Muscle of leg (tissue), 11 donors: Measurements from ENCODE around the gene CRYBG1. TPM values are rescaled to one million over a fixed set of nuclear protein-coding genes. Genes with fewer than 3 reads are reported as not detected.
"Not testable (repeated sequence)": the region's sequence is repeated elsewhere in the genome, so short reads cannot be mapped to it uniquely, and the experiment has no call there.

Source experiments
- DNase-seq: peaks from one replicate; pipeline ENCODE4 v3.0.0; 2013
- H3K27ac ChIP-seq: one replicate; pipeline ENCODE4 v1.5.1; 2013; ENCODE audit warnings: mild to moderate bottlenecking, low read length, control low read depth
- H3K27me3 ChIP-seq: one replicate; pipeline ENCODE4 v1.6.1; 2013; ENCODE audit warnings: low read length; ENCODE audit not compliant: control insufficient read depth, insufficient read depth
- H3K36me3 ChIP-seq: one replicate; pipeline ENCODE4 v1.6.1; 2013; ENCODE audit warnings: low read length; ENCODE audit not compliant: control insufficient read depth, insufficient read depth
- H3K4me1 ChIP-seq: one replicate; pipeline ENCODE4 v1.6.1; 2013; ENCODE audit warnings: low read length; ENCODE audit not compliant: control insufficient read depth, insufficient read depth
- H3K4me3 ChIP-seq: one replicate; pipeline ENCODE4 v1.5.1; 2013; ENCODE audit warnings: low read length, control low read depth
- H3K9me3 ChIP-seq: replicated peaks from 2 replicates; pipeline ENCODE4 v1.6.1; 2013; ENCODE audit warnings: low read depth, low read length; ENCODE audit not compliant: control insufficient read depth
- WGBS: methylation state at CpG from one replicate; pipeline ENCODE4 v1.1.5; 2013; ENCODE audit warnings: missing lambda C conversion rate; ENCODE audit not compliant: insufficient coverage; 5-methylcytosine and 5-hydroxymethylcytosine counted together
- polyA plus RNA-seq, 8 donors: library from polyadenylated mRNA; unstranded; fragments of 120-200 nt; gene quantifications; one replicate each; pipeline versions ENCODE4 v1.2.1 to v1.2.3, GENCODE V29; 2013; ENCODE audit warnings: inconsistent platforms in 1 of 8, low replicate concordance in 1 of 8; ENCODE audit not compliant: insufficient read length in 8 of 8, insufficient read depth in 1 of 8
- total RNA-seq: library from RNA; stranded (reverse); fragments of 120-200 nt; gene quantifications from one replicate; pipeline ENCODE4 v1.2.4, GENCODE V29; 2013

CRYBG1 gene
- total and polyA plus RNA-seq, 9 donors = 1.9 to 5.4 (median 2.3) TPM

DNA sequence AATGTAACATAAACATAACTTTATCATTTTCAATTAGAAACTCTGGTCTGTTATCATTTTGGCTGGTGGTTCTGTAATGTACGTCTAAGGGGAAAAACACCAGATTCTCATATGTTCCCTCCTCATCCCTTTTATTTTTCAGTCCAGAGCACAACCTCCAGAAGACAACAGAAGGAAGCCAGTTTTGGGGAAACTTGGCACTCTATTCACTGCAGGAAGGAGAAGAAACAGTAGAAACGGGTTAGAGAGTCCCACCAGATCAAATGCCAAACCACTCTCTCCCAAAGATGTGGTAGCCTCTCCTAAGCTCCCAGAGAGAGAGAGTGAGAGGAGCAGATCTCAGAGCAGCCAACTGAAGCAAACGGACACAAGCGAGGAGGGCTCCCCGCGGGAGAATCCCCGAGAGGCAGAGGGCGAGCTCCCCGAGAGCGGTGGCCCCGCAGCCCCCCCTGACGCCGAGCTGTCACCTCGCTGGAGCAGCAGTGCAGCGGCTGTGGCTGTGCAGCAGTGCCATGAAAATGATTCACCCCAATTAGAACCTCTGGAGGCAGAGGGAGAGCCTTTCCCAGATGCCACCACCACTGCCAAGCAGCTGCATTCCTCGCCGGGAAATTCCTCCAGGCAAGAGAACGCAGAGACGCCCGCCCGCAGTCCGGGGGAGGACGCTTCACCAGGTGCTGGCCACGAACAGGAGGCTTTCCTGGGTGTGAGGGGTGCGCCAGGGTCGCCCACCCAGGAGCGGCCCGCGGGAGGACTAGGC is 151.0 kb downstream of the CRYBG1 start:
- H3K4me1 ChIP-seq = peaks cover 25% of the 10 kb centered on the region
- DNase-seq = peak; percentile 16
- peak overlapping the region; percentile 72 for H3K27ac ChIP-seq
- peak overlapping the region; percentile 62 for H3K4me3 ChIP-seq
- no peaks in the 10 kb centered on the region for H3K9me3 ChIP-seq
- 2% methylated on average over 25 of the region's 29 CpGs for WGBS
- H3K27me3 ChIP-seq = peaks cover 63% of the 10 kb centered on the region
- H3K36me3 ChIP-seq = no peaks in the 10 kb centered on the region

DNA sequence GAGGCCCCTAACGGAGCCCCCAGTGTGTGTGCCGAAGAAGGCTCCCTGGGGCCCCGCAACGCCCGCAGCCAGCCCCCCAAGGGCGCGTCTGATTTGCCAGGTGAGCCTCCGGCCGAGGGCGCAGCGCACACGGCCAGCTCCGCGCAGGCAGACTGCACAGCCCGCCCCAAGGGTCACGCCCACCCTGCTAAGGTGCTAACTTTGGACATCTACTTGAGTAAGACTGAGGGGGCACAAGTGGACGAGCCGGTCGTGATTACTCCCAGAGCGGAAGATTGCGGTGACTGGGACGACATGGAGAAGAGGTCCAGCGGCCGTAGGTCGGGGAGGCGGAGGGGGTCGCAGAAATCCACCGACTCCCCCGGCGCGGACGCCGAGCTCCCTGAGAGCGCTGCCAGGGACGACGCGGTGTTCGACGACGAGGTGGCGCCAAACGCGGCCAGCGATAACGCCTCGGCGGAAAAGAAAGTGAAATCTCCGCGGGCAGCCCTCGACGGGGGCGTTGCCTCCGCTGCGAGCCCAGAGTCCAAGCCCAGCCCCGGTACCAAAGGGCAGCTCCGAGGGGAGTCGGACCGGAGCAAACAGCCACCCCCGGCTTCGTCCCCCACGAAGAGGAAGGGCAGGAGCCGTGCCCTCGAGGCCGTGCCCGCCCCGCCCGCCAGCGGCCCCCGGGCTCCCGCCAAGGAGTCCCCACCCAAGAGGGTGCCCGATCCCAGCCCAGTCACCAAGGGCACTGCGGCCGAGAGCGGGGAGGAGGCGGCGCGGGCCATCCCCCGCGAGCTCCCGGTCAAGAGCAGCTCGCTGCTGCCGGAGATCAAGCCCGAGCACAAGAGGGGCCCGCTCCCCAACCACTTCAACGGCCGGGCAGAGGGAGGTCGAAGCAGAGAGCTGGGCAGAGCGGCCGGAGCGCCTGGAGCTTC is 151.8 kb downstream of the CRYBG1 start:
- under 1% methylated on average over 89 of the region's 90 CpGs for WGBS

DNA sequence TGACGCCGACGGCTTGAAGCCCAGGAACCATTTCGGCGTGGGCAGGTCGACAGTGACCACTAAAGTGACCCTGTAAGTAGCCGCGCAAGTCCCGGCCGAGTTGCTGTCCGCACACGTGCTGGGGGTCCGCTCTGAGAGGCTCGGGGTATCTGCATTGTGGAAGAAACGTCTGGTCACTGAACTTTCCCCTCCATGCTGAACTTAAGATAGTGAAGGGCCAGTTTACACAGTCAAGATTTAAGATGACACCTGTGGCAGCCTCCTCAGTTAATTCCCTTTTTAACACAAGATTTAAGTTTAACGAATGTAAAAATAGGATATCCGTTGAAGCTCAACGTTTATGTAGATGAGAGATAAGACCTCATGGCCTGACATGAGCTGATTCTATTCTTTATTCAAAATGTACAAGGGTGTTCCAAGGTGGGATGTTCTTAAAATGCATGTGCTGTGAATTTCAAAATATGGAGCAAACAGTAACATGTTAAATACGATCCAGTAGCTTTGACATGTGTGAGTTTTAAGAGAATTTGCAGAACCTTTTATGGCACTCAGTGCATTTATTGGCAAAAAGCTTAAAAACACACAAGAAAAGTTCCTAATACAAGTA is 152.6 kb downstream of the CRYBG1 start:
- Histone ChIP-seq H3K36me3 (no peaks in the 10 kb centered on the region), H3K9me3 (no peaks in the 10 kb centered on the region), H3K27me3 (peaks cover 52% of the 10 kb centered on the region), H3K4me1 (peaks cover 25% of the 10 kb centered on the region), H3K27ac (peak overlapping the region; percentile 72), H3K4me3 (peak overlapping the region; percentile 62)
- DNase-seq = no peak
- WGBS = 4% methylated on average over 13 of the region's 19 CpGs

More for the DNA sequence above, 151.8 kb downstream of the CRYBG1 start:
- DNase-seq = peak; percentile 62
- no peaks in the 10 kb centered on the region for H3K9me3 ChIP-seq
- peak overlapping the region; percentile 62 for H3K4me3 ChIP-seq
- peak overlapping the region; percentile 72 for H3K27ac ChIP-seq
- no peaks in the 10 kb centered on the region for H3K36me3 ChIP-seq
- peaks cover 59% of the 10 kb centered on the region for H3K27me3 ChIP-seq
- peaks cover 25% of the 10 kb centered on the region for H3K4me1 ChIP-seq

DNA sequence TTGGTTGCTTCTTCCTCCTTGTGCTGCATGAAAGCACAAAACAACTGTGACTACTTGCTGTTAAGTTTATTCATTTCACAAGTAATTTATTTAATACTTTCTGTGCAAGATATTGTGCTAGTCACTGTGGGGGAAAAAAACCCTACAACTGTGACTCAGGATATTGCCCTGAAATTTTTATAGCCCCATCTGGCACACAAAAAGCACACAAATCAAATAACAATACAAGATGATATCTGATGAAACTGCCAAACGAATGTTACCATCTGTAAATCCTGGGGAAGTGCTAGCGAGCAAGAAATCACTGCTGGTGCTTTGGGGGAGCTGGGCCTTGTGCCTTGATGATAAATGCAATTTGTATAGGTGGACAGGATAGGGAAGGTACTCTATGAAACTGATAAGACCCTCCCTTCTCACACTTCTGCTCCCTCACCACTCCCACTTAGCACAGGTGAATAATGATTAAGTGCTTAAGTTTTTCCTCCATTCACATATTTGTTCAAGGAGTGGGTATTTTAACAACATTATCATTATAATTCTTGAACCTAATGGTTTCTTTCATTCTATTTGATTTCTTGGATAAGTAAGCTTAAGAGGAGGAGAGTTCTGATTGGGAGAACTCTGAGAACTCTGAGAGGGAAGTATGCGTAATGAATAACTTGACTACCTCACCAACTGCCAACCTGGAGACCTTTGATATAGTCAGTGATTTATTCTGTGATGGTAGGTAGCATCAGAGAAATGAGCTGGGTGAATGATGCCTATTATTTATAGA is 153.5 kb downstream of the CRYBG1 start:
- H3K9me3 ChIP-seq = no peaks in the 10 kb centered on the region
- H3K4me1 ChIP-seq = peaks cover 25% of the 10 kb centered on the region
- DNase-seq = no peak
- H3K27me3 ChIP-seq = peaks cover 43% of the 10 kb centered on the region
- H3K36me3 ChIP-seq = no peaks in the 10 kb centered on the region
- WGBS = no CpG with 5 or more reads among the region's 3 CpGs
- H3K4me3 ChIP-seq = no peak overlapping the region
- peak overlapping the region; percentile 20 for H3K27ac ChIP-seq

DNA sequence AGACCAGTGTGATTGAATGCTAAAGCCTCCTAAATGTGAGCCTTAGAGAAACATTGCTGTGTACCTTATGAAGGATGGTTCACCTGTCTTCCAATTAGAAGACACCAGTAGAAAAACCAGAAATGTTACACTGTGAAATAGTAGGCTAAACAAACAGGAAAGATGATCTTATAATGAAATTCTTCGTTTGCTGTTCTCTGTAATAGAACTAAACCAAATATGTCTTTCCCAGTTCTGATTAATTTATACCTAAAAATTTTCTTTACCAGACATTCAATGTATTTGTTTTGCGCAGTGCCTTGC is 154.0 kb downstream of the CRYBG1 start:
- H3K27me3 ChIP-seq = peaks cover 39% of the 10 kb centered on the region
- no peak for DNase-seq
- H3K4me3 ChIP-seq = no peak overlapping the region
- no peaks in the 10 kb centered on the region for H3K9me3 ChIP-seq
- no CpG with 5 or more reads among the region's 2 CpGs for WGBS
- H3K4me1 ChIP-seq = peaks cover 25% of the 10 kb centered on the region
- no peaks in the 10 kb centered on the region for H3K36me3 ChIP-seq
- no peak overlapping the region for H3K27ac ChIP-seq

DNA sequence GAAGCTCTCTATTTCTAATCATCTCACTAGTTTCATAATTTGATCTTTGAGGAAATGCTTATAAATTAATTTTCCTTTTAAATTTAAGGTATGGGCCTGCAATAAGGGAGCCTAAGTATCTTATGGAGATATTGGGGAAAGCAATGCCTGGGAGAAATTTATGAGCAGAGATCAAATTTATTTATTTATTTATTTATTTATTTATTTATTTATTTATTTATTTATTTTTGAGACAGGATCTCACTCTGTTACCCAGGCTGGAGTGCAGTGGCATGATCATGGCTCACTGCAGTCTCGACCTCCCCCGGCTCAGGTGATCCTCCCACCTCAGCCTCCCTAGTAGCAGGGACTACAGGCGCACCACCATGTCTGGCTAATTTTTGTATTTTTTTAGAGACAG is 155.1 kb downstream of the CRYBG1 start:
- Histone ChIP-seq H3K27me3 (peaks cover 32% of the 10 kb centered on the region), H3K4me1 (peaks cover 17% of the 10 kb centered on the region)
- H3K4me3 ChIP-seq, H3K9me3 ChIP-seq, DNase-seq, H3K36me3 ChIP-seq, H3K27ac ChIP-seq: not testable (repeated sequence)
- WGBS = 83% methylated on average over 1 of the region's 3 CpGs

DNA sequence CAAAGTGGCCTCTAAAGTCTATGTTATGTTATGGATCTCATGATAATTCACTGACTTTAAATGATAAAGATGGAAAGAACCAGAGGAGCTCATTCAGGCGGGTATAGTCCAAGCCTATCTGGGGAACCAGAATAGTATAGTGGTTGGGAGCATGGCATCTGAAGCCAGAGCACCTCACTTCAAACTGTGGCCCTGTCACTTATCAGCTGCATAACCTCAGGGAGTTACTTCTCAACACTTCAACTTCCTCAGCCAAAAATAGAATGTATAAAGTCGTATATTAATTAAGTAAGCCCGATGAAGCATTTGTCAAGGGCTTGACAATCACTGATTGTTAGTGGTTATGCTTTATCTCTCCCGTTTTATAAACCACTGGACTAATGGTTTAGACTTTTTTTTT is 156.1 kb downstream of the CRYBG1 start:
- DNase-seq = no peak
- no CpG with 5 or more reads among the region's 4 CpGs for WGBS
- Histone ChIP-seq H3K27me3 (peaks cover 24% of the 10 kb centered on the region), H3K4me3 (no peak overlapping the region), H3K9me3 (no peaks in the 10 kb centered on the region), H3K27ac (no peak overlapping the region), H3K36me3 (no peaks in the 10 kb centered on the region), H3K4me1 (peaks cover 13% of the 10 kb centered on the region)

DNA sequence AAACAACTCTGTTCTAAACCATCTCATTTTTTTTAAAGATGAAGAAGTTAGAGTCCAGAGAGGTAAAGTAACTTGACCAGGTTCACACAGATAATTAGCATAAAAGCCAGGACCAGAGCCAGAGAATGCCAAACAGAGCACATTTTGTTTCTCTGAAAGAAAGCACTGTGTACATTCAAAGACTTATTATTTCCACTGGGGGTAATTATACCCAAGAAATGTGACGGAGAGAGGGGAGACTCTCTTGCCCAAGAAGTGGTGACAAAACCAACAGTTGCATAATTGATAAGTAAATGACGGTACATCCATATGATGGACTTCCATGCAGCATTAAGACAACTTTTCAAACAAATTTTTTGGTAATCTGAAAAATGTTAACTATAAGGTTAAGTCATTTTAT is 157.2 kb downstream of the CRYBG1 start:
- Histone ChIP-seq H3K36me3 (no peaks in the 10 kb centered on the region), H3K27ac (no peak overlapping the region), H3K4me1 (peaks cover 2% of the 10 kb centered on the region), H3K27me3 (peaks cover 13% of the 10 kb centered on the region), H3K9me3 (no peaks in the 10 kb centered on the region), H3K4me3 (no peak overlapping the region)
- DNase-seq = no peak
- WGBS = no CpG with 5 or more reads among the region's 2 CpGs

DNA sequence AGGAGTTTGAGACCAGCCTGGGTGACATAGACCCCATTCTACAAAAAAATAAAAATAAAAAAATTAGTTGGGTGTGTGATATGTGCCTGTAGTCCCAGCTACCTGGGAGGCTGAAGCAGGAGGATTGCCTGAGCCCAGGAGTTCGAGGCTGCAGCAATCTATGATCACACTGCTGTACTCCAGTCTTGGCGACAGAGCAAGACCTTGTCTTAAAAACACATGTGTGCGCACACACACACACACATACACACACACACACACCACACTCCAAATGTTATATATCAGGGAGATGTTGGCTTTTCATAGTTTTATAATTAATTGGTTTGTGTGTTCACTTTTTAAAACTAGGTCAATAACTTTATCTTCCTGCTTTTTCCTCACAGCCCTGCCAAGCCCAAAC is 158.2 kb downstream of the CRYBG1 start:
- H3K27ac ChIP-seq = no peak overlapping the region
- H3K9me3 ChIP-seq = no peaks in the 10 kb centered on the region
- H3K4me3 ChIP-seq = no peak overlapping the region
- H3K27me3 ChIP-seq = peaks cover 9% of the 10 kb centered on the region
- no CpG with 5 or more reads among the region's 3 CpGs for WGBS
- no peaks in the 10 kb centered on the region for H3K36me3 ChIP-seq
- DNase-seq = no peak
- H3K4me1 ChIP-seq = no peaks in the 10 kb centered on the region
